Trophoblast cell (in vitro differentiated cells and primary cell): Measurements from ENCODE around the gene OSBPL9.
A peak's percentile ranks its signal among the peaks of the same experiment; 100 is the strongest.

Experiments
- DNase-seq, 2 donors: peaks; one replicate each; pipeline ENCODE4 v3.0.0-alpha.2; 2016
- H2AFZ ChIP-seq: 2 replicates; pipeline ENCODE4 v1.6.1; 2013; ENCODE audit warnings: low read length, moderate library complexity, mild to moderate bottlenecking; ENCODE audit not compliant: insufficient read depth, poor library complexity
- H2AK5ac ChIP-seq: 2 replicates; pipeline ENCODE4 v1.6.1; 2013; ENCODE audit warnings: mild to moderate bottlenecking, low read length
- H2BK120ac ChIP-seq: 2 replicates; pipeline ENCODE4 v1.6.1; 2013; ENCODE audit warnings: low read length, mild to moderate bottlenecking, moderate library complexity; ENCODE audit not compliant: insufficient read depth, poor library complexity
- H2BK12ac ChIP-seq: 2 replicates; pipeline ENCODE4 v1.6.1; 2013; ENCODE audit warnings: mild to moderate bottlenecking, low read length, moderate library complexity
- H2BK5ac ChIP-seq: 2 replicates; pipeline ENCODE4 v1.6.1; 2013; ENCODE audit warnings: low read length, low read depth, moderate library complexity, mild to moderate bottlenecking; ENCODE audit not compliant: poor library complexity
- H3K14ac ChIP-seq: 2 replicates; pipeline ENCODE4 v1.6.1; 2013; ENCODE audit warnings: mild to moderate bottlenecking, low read length
- H3K18ac ChIP-seq: 2 replicates; pipeline ENCODE4 v1.6.1; 2013; ENCODE audit warnings: mild to moderate bottlenecking, low read length
- H3K23ac ChIP-seq: 2 replicates; pipeline ENCODE4 v1.6.1; 2013; ENCODE audit warnings: low read length
- H3K27ac ChIP-seq: 2 replicates; pipeline ENCODE4 v1.5.1; 2013; ENCODE audit warnings: low read depth, mild to moderate bottlenecking, inconsistent platforms, low read length, moderate library complexity
- H3K27me3 ChIP-seq: 2 replicates; pipeline ENCODE4 v1.6.1; 2013; ENCODE audit warnings: inconsistent platforms, mild to moderate bottlenecking, low read length, moderate library complexity; ENCODE audit not compliant: insufficient read depth
- H3K36me3 ChIP-seq, 2 experiments: 1 replicate in 1 of 2; 2 replicates in 1 of 2; pipeline ENCODE4 v1.6.1; 2013; ENCODE audit warnings: low read length in 2 of 2, mild to moderate bottlenecking in 2 of 2, moderate library complexity in 1 of 2; ENCODE audit not compliant: insufficient read depth in 2 of 2, control insufficient read depth in 1 of 2
- H3K4ac ChIP-seq: 2 replicates; pipeline ENCODE4 v1.6.1; 2013; ENCODE audit warnings: low read depth, mild to moderate bottlenecking, low read length, moderate library complexity
- H3K4me1 ChIP-seq, 2 experiments: 1 replicate in 1 of 2; 2 replicates in 1 of 2; pipeline ENCODE4 v1.6.1; 2013; ENCODE audit warnings: low read length in 2 of 2, mild to moderate bottlenecking in 2 of 2, moderate library complexity in 1 of 2; ENCODE audit not compliant: insufficient read depth in 2 of 2, control insufficient read depth in 1 of 2
- H3K4me2 ChIP-seq: 2 replicates; pipeline ENCODE4 v1.6.1; 2013; ENCODE audit warnings: inconsistent platforms, mild to moderate bottlenecking, low read length, moderate library complexity
- H3K4me3 ChIP-seq: 2 replicates; pipeline ENCODE4 v1.5.1; 2013; ENCODE audit warnings: mild to moderate bottlenecking, low read depth, low read length, inconsistent platforms
- H3K79me1 ChIP-seq: one replicate; pipeline ENCODE4 v1.6.1; 2013; ENCODE audit warnings: low read length
- H3K79me2 ChIP-seq: 2 replicates; pipeline ENCODE4 v1.6.1; 2013; ENCODE audit warnings: low read length, mild to moderate bottlenecking; ENCODE audit not compliant: control insufficient read depth, insufficient read depth, poor library complexity
- H3K9ac ChIP-seq: 2 replicates; pipeline ENCODE4 v1.6.1; 2013; ENCODE audit warnings: mild to moderate bottlenecking, low read length
- H3K9me3 ChIP-seq: 2 replicates; pipeline ENCODE4 v1.6.1; 2013; ENCODE audit warnings: low read depth, mild to moderate bottlenecking, control low read depth, inconsistent platforms, low read length; ENCODE audit not compliant: insufficient read depth
- H4K12ac ChIP-seq: 2 replicates; pipeline ENCODE4 v1.6.1; 2013; ENCODE audit warnings: low read depth, mild to moderate bottlenecking, low read length, moderate library complexity
- H4K8ac ChIP-seq: 2 replicates; pipeline ENCODE4 v1.6.1; 2013; ENCODE audit warnings: low read depth, mild to moderate bottlenecking, low read length, moderate library complexity
- H4K91ac ChIP-seq: one replicate; pipeline ENCODE4 v1.6.1; 2013; ENCODE audit warnings: low read depth, mild to moderate bottlenecking, low read length, moderate library complexity
- WGBS: extraction: QIAGEN DNeasy Blood & Tissue Kit; methylation state at CpG from one replicate; pipeline ENCODE4 v1.1.7; 2013; ENCODE audit warnings: missing lambda C conversion rate; ENCODE audit not compliant: insufficient read length, insufficient coverage; ENCODE audit errors: extremely low coverage; 5-methylcytosine and 5-hydroxymethylcytosine counted together

The OSBPL9 gene

DNA sequence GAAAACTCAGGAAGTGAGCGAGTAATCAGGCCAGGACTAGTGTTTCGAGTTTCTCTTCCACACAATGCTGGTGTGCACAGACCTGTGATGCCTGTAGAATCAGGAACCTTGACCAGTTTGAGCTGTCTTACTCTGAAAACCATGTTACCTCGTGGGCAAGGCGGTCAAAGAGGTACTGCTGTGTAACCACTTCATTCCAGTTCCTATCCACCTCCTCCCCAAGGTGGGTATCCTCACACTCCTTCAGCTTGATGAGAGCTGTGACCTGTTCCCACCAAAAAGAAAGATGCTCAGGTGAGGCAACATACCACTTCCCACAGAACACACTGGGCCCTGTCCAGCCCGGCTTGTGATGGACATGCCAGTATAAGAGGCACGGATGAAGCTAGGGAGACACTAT lies 173.5 kb downstream of the OSBPL9 start:
- Histone ChIP-seq H4K91ac (no peak overlapping the region), H3K23ac (no peak overlapping the region), H4K8ac (no peak overlapping the region), H3K27me3 (no peaks in the 10 kb centered on the region), H3K9ac (no peak overlapping the region), H3K4me2 (no peak overlapping the region), H3K79me1 (no peaks in the 10 kb centered on the region), H2BK120ac (no peak overlapping the region), H2BK5ac (no peak overlapping the region), H2AFZ (no peak overlapping the region), H2BK12ac (peak overlapping the region; percentile 34), H3K4me3 (no peak overlapping the region), H3K36me3 (peaks cover 18 to 65% of the 10 kb centered on the region in 2 experiments), H3K4ac (no peak overlapping the region), H3K27ac (no peak overlapping the region), H3K79me2 (no peaks in the 10 kb centered on the region), H4K12ac (no peak overlapping the region), H3K18ac (no peak overlapping the region), H3K4me1 (peaks cover 0 to 5% of the 10 kb centered on the region in 2 experiments), H3K14ac (no peak overlapping the region), H2AK5ac (no peak overlapping the region), H3K9me3 (no peaks in the 10 kb centered on the region)
- WGBS: no CpG with 5 or more reads among the region's 6 CpGs
- no peak for DNase-seq

- no peak overlapping the region for H3K9ac ChIP-seq
- no peak overlapping the region for H4K8ac ChIP-seq
- no peak overlapping the region for H3K4ac ChIP-seq
- H3K4me3 ChIP-seq: no peak overlapping the region
- peak overlapping the region; percentile 22 for H4K12ac ChIP-seq
- H2BK120ac ChIP-seq: no peak overlapping the region
- no peak overlapping the region for H3K4me2 ChIP-seq
- H2BK12ac ChIP-seq: no peak overlapping the region
- no peak overlapping the region for H4K91ac ChIP-seq
- no peaks in the 10 kb centered on the region for H3K9me3 ChIP-seq
- H3K27ac ChIP-seq: no peak overlapping the region
- H2BK5ac ChIP-seq: no peak overlapping the region
- no peaks in the 10 kb centered on the region for H3K79me1 ChIP-seq
- H3K18ac ChIP-seq: no peak overlapping the region
- H3K23ac ChIP-seq: no peak overlapping the region
- H2AK5ac ChIP-seq: no peak overlapping the region
- no peaks in the 10 kb centered on the region for H3K27me3 ChIP-seq
- peaks cover 0 to 5% of the 10 kb centered on the region in 2 experiments for H3K4me1 ChIP-seq
- no peak overlapping the region for H2AFZ ChIP-seq
- no peaks in the 10 kb centered on the region for H3K79me2 ChIP-seq
- no peak overlapping the region for H3K14ac ChIP-seq
- DNase-seq: no peak
- peaks cover 20 to 59% of the 10 kb centered on the region in 2 experiments for H3K36me3 ChIP-seq
- no CpG with 5 or more reads among the region's 1 CpG for WGBS
These were observed 175.0 kb downstream of the OSBPL9 start for GRCh38 chr1:51791888-51792287.

DNA sequence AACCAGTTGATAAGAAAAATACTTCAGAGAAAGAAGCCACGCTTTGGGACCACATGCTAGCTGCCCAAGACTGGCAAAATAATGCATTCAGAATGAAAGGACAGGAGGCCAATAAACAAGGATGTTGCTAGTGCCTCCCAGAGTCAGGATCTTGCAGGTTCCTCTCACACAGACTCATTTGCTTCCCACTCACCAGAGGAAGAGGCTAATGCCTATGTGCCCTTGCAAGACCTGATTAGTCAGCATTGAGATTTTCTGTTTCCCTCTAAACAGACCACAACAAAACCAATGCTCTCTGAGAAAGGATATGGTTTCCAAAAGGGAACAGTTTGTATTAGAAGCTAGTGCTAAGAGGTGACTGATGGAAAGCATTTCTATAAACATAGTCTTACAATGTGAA lies 176.0 kb downstream of the OSBPL9 start:
- no peak overlapping the region for H4K8ac ChIP-seq
- peaks cover 0 to 5% of the 10 kb centered on the region in 2 experiments for H3K4me1 ChIP-seq
- H3K9ac ChIP-seq: no peak overlapping the region
- no peak overlapping the region for H2BK5ac ChIP-seq
- H2AFZ ChIP-seq: no peak overlapping the region
- no peak overlapping the region for H2BK12ac ChIP-seq
- H2AK5ac ChIP-seq: no peak overlapping the region
- H3K36me3 ChIP-seq: peaks cover 24 to 52% of the 10 kb centered on the region in 2 experiments
- H4K91ac ChIP-seq: no peak overlapping the region
- no peak overlapping the region for H3K14ac ChIP-seq
- H3K23ac ChIP-seq: no peak overlapping the region
- WGBS: no CpG with 5 or more reads among the region's 1 CpG
- no peak overlapping the region for H4K12ac ChIP-seq
- H3K4ac ChIP-seq: no peak overlapping the region
- no peaks in the 10 kb centered on the region for H3K79me1 ChIP-seq
- no peak overlapping the region for H3K4me2 ChIP-seq
- no peaks in the 10 kb centered on the region for H3K79me2 ChIP-seq
- no peak for DNase-seq
- H2BK120ac ChIP-seq: no peak overlapping the region
- H3K4me3 ChIP-seq: no peak overlapping the region
- no peak overlapping the region for H3K27ac ChIP-seq
- no peaks in the 10 kb centered on the region for H3K27me3 ChIP-seq
- H3K9me3 ChIP-seq: no peaks in the 10 kb centered on the region
- no peak overlapping the region for H3K18ac ChIP-seq

DNA sequence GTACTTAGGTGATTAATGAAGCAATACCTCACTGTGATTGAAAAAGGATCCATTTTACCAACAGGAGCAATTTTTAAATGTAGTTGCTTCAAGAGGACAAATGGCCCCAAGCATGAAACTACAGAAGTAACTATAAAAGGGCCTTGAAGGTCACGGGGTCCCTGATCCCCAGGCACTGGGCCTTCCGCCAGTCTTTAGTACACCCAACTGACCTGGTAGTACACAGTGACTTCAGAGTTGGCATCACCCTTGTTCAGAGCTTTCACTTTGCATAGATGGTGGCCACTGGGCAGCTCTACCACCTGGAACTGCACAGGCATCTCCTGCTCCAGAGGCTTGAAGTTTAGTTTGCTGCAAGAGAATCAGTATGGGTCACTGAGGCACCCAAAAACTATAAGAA lies 177.4 kb downstream of the OSBPL9 start:
- Histone ChIP-seq H3K36me3 (peaks cover 26 to 51% of the 10 kb centered on the region in 2 experiments), H3K4me3 (no peak overlapping the region), H2BK12ac (no peak overlapping the region), H3K4me2 (no peak overlapping the region), H4K8ac (no peak overlapping the region), H3K18ac (no peak overlapping the region), H2BK5ac (no peak overlapping the region), H3K9me3 (no peaks in the 10 kb centered on the region), H2AFZ (no peak overlapping the region), H3K79me1 (no peaks in the 10 kb centered on the region), H4K91ac (no peak overlapping the region), H3K9ac (no peak overlapping the region), H3K27me3 (no peaks in the 10 kb centered on the region), H3K23ac (no peak overlapping the region), H3K27ac (no peak overlapping the region), H2AK5ac (no peak overlapping the region), H3K79me2 (no peaks in the 10 kb centered on the region), H3K14ac (no peak overlapping the region), H3K4ac (no peak overlapping the region), H2BK120ac (no peak overlapping the region), H3K4me1 (peaks cover 0 to 5% of the 10 kb centered on the region in 2 experiments), H4K12ac (no peak overlapping the region)
- WGBS: no CpG with 5 or more reads among the region's 2 CpGs
- DNase-seq: no peak
